HepG2 (cell line): ENCODE data around the gene DRAXIN. TPM values are rescaled to one million over a fixed set of nuclear protein-coding genes. Genes with fewer than 3 reads are reported as not detected.

Experiments
- ATAC-seq: fragments of 200-7000 bp; cut with Tn5 transposase; 3 replicates; pipeline ENCODE4 v1.9.1; 2020; ENCODE audit warnings: mild to moderate bottlenecking, moderate library complexity
- BruUV-seq: library from RNA; stranded (reverse); fragments of 400-500 nt; replicated peaks from 2 replicates; lab custom pipeline; 2021; lab: Mats Ljungman, UMichigan
- CTCF ChIA-PET: fragments of 300-600 bp; formaldehyde crosslinking; extraction: SDS; loops from one replicate; lab custom pipeline; 2021; ENCODE audit warnings: low total read pairs, inconsistent platforms, low intra/inter-chr PET ratio; lab: Yijun Ruan, JAX
- POLR2A ChIA-PET: fragments of 350-600 bp; sonication (Branson Sonifier 250); formaldehyde crosslinking; loops from one replicate; lab custom pipeline; 2020; ENCODE audit warnings: antibody characterized with exemption, inconsistent platforms; lab: Yijun Ruan, JAX
- DNase-seq: peaks from one replicate; pipeline ENCODE4 v3.0.0-alpha.2; 2015; ENCODE audit warnings: low spot score
- FAIRE-seq: peaks from 3 replicates; lab custom pipeline; 2011; peaks lifted over from hg19 to GRCh38; lab: Jason Lieb, UNC
- H2AFZ ChIP-seq: one replicate; pipeline ENCODE4 v1.6.1; 2011; ENCODE audit warnings: low read length, inconsistent platforms
- H3K27ac ChIP-seq: fragments of 300-600 bp; 3 replicates; pipeline ENCODE4 v1.8.0; 2011; ENCODE audit warnings: mixed run types, mild to moderate bottlenecking, mixed read lengths, low read length, inconsistent platforms; ENCODE audit not compliant: insufficient read depth; ENCODE audit errors: extremely low read length
- H3K27me3 ChIP-seq, 2 experiments: fragments of 200-600 bp in 1 of 2; 2 replicates in 1 of 2; 3 replicates in 1 of 2; pipeline versions ENCODE4 v1.6.0 to v1.8.0; 2011; ENCODE audit warnings: low read length in 2 of 2, mild to moderate bottlenecking in 2 of 2, moderate library complexity in 2 of 2, inconsistent platforms in 1 of 2; ENCODE audit not compliant: insufficient read depth in 2 of 2, control insufficient read depth in 1 of 2
- H3K36me3 ChIP-seq, 2 experiments: fragments of 200-600 bp in 1 of 2; replicated peaks in 1 of 2; 2 replicates in 1 of 2; 3 replicates in 1 of 2; pipeline versions ENCODE4 v1.5.1 to v1.8.0; 2011; ENCODE audit warnings: low read length in 2 of 2, inconsistent platforms in 1 of 2; ENCODE audit not compliant: insufficient read depth in 2 of 2, control insufficient read depth in 1 of 2
- H3K4me1 ChIP-seq: 2 replicates; pipeline ENCODE4 v1.5.1; 2012; ENCODE audit warnings: low read length, inconsistent platforms; ENCODE audit not compliant: insufficient read depth
- H3K4me2 ChIP-seq: 2 replicates; pipeline ENCODE4 v1.6.0; 2011; ENCODE audit warnings: low read depth, low read length, inconsistent platforms
- H3K4me3 ChIP-seq, 3 experiments: fragments of 200-600 bp in 1 of 3; sonication (generic), shearing (Covaris generic) in 1 of 3; replicated peaks in 1 of 3; 2 replicates each; pipeline ENCODE4 v1.5.1; 2011 to 2016; ENCODE audit warnings: low read length in 3 of 3, inconsistent platforms in 2 of 3, low read depth in 2 of 3, mild to moderate bottlenecking in 2 of 3, control low read depth in 1 of 3, mixed read lengths in 1 of 3; ENCODE audit not compliant: insufficient read depth in 1 of 3
- H3K79me2 ChIP-seq: one replicate; pipeline ENCODE4 v1.6.1; 2011; ENCODE audit warnings: low read length, inconsistent platforms; ENCODE audit not compliant: insufficient read depth
- H3K9ac ChIP-seq: 2 replicates; pipeline ENCODE4 v1.6.0; 2011; ENCODE audit warnings: mild to moderate bottlenecking, low read depth, low read length, inconsistent platforms; ENCODE audit not compliant: insufficient read depth
- H3K9me3 ChIP-seq: 2 replicates; pipeline ENCODE4 v1.5.1; 2012; ENCODE audit warnings: mild to moderate bottlenecking, low read length
- H4K20me1 ChIP-seq: 2 replicates; pipeline ENCODE4 v1.6.0; 2011; ENCODE audit warnings: inconsistent platforms, mild to moderate bottlenecking, low read length, moderate library complexity; ENCODE audit not compliant: insufficient read depth
- CCAR2 ChIP-seq: fragments of 200-400 bp; formaldehyde crosslinking; optimal IDR thresholded peaks from 2 replicates; pipeline ENCODE3; 2018; ENCODE audit warnings: low read depth, mild to moderate bottlenecking, low read length, moderate library complexity
- DBP ChIP-seq: sonication (generic); formaldehyde crosslinking; IDR thresholded peaks from 2 replicates; pipeline ENCODE4 v1.4.0; 2020; ENCODE audit warnings: missing genetic modification reagents; ENCODE audit errors: not compliant biosample characterization
- EZH2 ChIP-seq: conservative IDR thresholded peaks from 2 replicates; pipeline ENCODE4 v1.6.1; 2012; ENCODE audit warnings: mild to moderate bottlenecking, low read depth, low read length, moderate library complexity
- RNF219 ChIP-seq: sonication (generic); formaldehyde crosslinking; IDR thresholded peaks from 2 replicates; pipeline ENCODE4 v1.5.0; 2020; ENCODE audit warnings: mild to moderate bottlenecking, missing genetic modification reagents
- TFDP2 ChIP-seq: sonication (generic); formaldehyde crosslinking; IDR thresholded peaks from 2 replicates; pipeline ENCODE4 v1.4.0; 2020; ENCODE audit warnings: missing genetic modification reagents
- ZNF652 ChIP-seq: IDR thresholded peaks from 2 replicates; pipeline ENCODE4 v1.6.1; 2016; ENCODE audit warnings: low read depth, borderline replicate concordance
- ZNF775 ChIP-seq: sonication (generic); formaldehyde crosslinking; IDR thresholded peaks from 2 replicates; pipeline ENCODE4 v1.4.0; 2020; ENCODE audit warnings: missing genetic modification reagents, mild to moderate bottlenecking, moderate library complexity, borderline replicate concordance
- WGBS: methylation state at CpG from one replicate; pipeline ENCODE4 v1.1.6; 2017; ENCODE audit warnings: low lambda C conversion rate; 5-methylcytosine and 5-hydroxymethylcytosine counted together
- in situ Hi-C: cut with HindIII; loops from 2 replicates; pipeline ENCODE4 v1.10.0; 2017; ENCODE audit warnings: low pct_unique_long_range_greater_than_20kb; ENCODE audit not compliant: extremely low pct_ligation_motif_present
- intact Hi-C: fragments of 100-400 bp; cut with micrococcal nuclease; formaldehyde crosslinking; loops from one replicate; pipeline ENCODE4 v1.10.0; 2022; ENCODE audit not compliant: unreplicated experiment
- polyA plus RNA-seq, 8 experiments: library from polyadenylated mRNA; depleted of rRNA in 3 of 8; stranded (reverse) in 7 of 8; unstranded in 1 of 8; fragments of >200 nt; fragmentation: Illumina TruSeq in 4 of 8; extraction: Trizol in 4 of 8; gene quantifications; 2 replicates each; pipeline versions ENCODE4 v1.2.1 to v1.2.3, GENCODE V29; 2011 to 2016; ENCODE audit warnings: low read depth in 4 of 8, missing spikeins in 1 of 8, mixed read lengths in 1 of 8; ENCODE audit not compliant: insufficient read depth in 1 of 8
- total RNA-seq, 5 experiments: library from RNA; depleted of rRNA; stranded (reverse); fragments of >200 nt; fragmentation: Illumina TruSeq; extraction: Trizol; gene quantifications; 2 replicates each; pipeline ENCODE4 v1.2.3, GENCODE V29; 2016; ENCODE audit warnings: low read depth in 1 of 5

DRAXIN gene
- total and polyA plus RNA-seq, 2 of the 13 experiments (the other 11 are each of a cell fraction or from before 2014, with no cell fraction given): 0.02 TPM; not detected in 1

- TF ChIP-seq DBP: no peak
These were observed 12.7 kb downstream of the DRAXIN start (continued) for GRCh38 chr1:11704194-11704529.

GRCh38 chr1:11704691-11705475, 13.4 kb downstream of the DRAXIN start:
- H3K79me2 ChIP-seq: no peaks in the 10 kb centered on the region
- H2AFZ ChIP-seq: no peak overlapping the region
- in situ Hi-C loops (no loop called here), intact Hi-C loops (no loop called here)
- FAIRE-seq (no peak), ATAC-seq (no peak), DNase-seq (no peak)
- no peak overlapping the region for H3K27ac ChIP-seq
- ChIA-PET POLR2A (no interaction called here), CTCF (no interaction called here)
- TF ChIP-seq TFDP2 (CRISPR knock-in tag) (no peak), CCAR2 (no peak)
- no peaks in the 10 kb centered on the region for H3K9me3 ChIP-seq
- no peak overlapping the region for H3K4me2 ChIP-seq
- no peaks in the 10 kb centered on the region for H4K20me1 ChIP-seq
- H3K36me3 ChIP-seq: no peaks in the 10 kb centered on the region
- no peak overlapping the region for H3K4me3 ChIP-seq
- BruUV-seq: no TSS peak
- peaks cover 13% of the 10 kb centered on the region for H3K4me1 ChIP-seq
- 37% methylated on average over 6 of the region's 22 CpGs for WGBS
- no peak overlapping the region for H3K9ac ChIP-seq
- peaks cover 18 to 65% of the 10 kb centered on the region in 2 experiments for H3K27me3 ChIP-seq

GRCh38 chr1:11705596-11705995, 14.1 kb downstream of the DRAXIN start:
- Histone ChIP-seq H3K27ac (no peak overlapping the region), H4K20me1 (no peaks in the 10 kb centered on the region), H2AFZ (no peak overlapping the region), H3K9ac (no peak overlapping the region), H3K79me2 (no peaks in the 10 kb centered on the region), H3K4me3 (no peak overlapping the region), H3K4me1 (peaks cover 13% of the 10 kb centered on the region), H3K9me3 (no peaks in the 10 kb centered on the region), H3K36me3 (no peaks in the 10 kb centered on the region), H3K4me2 (no peak overlapping the region), H3K27me3 (peaks cover 18 to 63% of the 10 kb centered on the region in 2 experiments)
- no TSS peak for BruUV-seq
- ATAC-seq (no peak), FAIRE-seq (no peak), DNase-seq (no peak)
- in situ Hi-C loops (no loop called here), intact Hi-C loops (no loop called here)
- 27% methylated on average over 7 of the region's 9 CpGs for WGBS
- ChIA-PET POLR2A (no interaction called here), CTCF (no interaction called here)
- TF ChIP-seq EZH2: 0 out of 2 replicates have a peak, but pooled peaks have one; percentile 3
- TF ChIP-seq ZNF652: no peak
- TF ChIP-seq RNF219 (CRISPR knock-in tag): no peak
- TF ChIP-seq ZNF775 (CRISPR knock-in tag): no peak
